Measurements from ENCODE around the gene CRYGC. TPM values are rescaled to one million over a fixed set of nuclear protein-coding genes. Genes with fewer than 3 reads are reported as not detected.

CRYGC gene
- total RNA-seq, 1 donor from 2014 or later = not detected

- no peak for DNase-seq (ENCODE audit: low spot score)
- Histone ChIP-seq H3K4me3 (no peak overlapping the region), H3K4me2 (no peak overlapping the region), H3K27ac (no peak overlapping the region), H4K20me1 (ENCODE audit: low read depth) (no peaks in the 10 kb centered on the region), H3K9ac (no peak overlapping the region), H3K4me1 (peaks cover 7% of the 10 kb centered on the region), H3F3A (ENCODE audit: low read depth) (peaks cover 8% of the 10 kb centered on the region), H3K36me3 (no peaks in the 10 kb centered on the region), H3K27me3 (no peaks in the 10 kb centered on the region), H3K79me2 (ENCODE audit: low read depth) (no peaks in the 10 kb centered on the region), H2AFZ (replicated peaks) (no peak overlapping the region), H3K9me3 (ENCODE audit: low read depth) (no peaks in the 10 kb centered on the region)
- Mint-ChIP-seq H3K4me1 (peaks cover 10% of the 10 kb centered on the region), H3K9me3 (peaks cover 10% of the 10 kb centered on the region), H3K36me3 (peaks cover 2% of the 10 kb centered on the region), H3K4me3 (no peak overlapping the region), H3K27me3 (ENCODE audit: insufficient read depth, low read depth) (peaks cover 2% of the 10 kb centered on the region), H3K27ac (no peak overlapping the region)
- TF ChIP-seq EZH2 (IDR thresholded peaks at IDR 0.05) (no peak), EZH2phosphoT487 (IDR thresholded peaks at IDR 0.05) (no peak), CTCF (IDR thresholded peaks at IDR 0.05) (peak; percentile 46)
Observed at GRCh38 chr2:208148803-208149202, 19.2 kb upstream of the CRYGC start.

DNA sequence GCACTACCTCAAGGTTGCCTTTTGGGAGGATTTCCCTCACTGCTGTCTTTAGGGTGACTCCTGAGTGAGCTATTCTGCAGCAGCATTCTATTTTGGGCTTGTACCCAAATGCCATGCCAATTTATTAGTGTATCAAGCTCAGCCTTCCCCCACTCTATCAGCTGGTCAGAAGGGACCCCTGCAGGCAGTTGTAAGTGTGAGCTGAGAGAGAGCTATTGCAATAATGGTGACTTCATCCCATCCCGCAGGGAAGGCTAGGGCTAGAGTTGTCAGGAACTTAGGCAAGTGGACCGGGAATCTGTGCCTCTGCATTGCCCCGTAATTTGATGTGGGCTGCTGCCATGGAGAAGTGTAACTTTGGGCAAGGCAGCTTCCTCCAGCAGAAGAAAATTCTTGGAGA, 18.1 kb upstream of the CRYGC start:
- Histone ChIP-seq H3K27me3 (no peaks in the 10 kb centered on the region), H2AFZ (replicated peaks) (peak overlapping the region; percentile 34), H4K20me1 (ENCODE audit: low read depth) (no peaks in the 10 kb centered on the region), H3K36me3 (no peaks in the 10 kb centered on the region), H3K9ac (no peak overlapping the region), H3K27ac (no peak overlapping the region), H3K4me1 (peaks cover 11% of the 10 kb centered on the region), H3F3A (ENCODE audit: low read depth) (peaks cover 12% of the 10 kb centered on the region), H3K79me2 (ENCODE audit: low read depth) (no peaks in the 10 kb centered on the region), H3K4me2 (no peak overlapping the region), H3K4me3 (no peak overlapping the region), H3K9me3 (ENCODE audit: low read depth) (no peaks in the 10 kb centered on the region)
- Mint-ChIP-seq H3K9me3 (peaks cover 10% of the 10 kb centered on the region), H3K27ac (no peak overlapping the region), H3K4me3 (no peak overlapping the region), H3K4me1 (peaks cover 10% of the 10 kb centered on the region), H3K27me3 (ENCODE audit: insufficient read depth, low read depth) (peaks cover 2% of the 10 kb centered on the region), H3K36me3 (peaks cover 2% of the 10 kb centered on the region)
- TF ChIP-seq EZH2phosphoT487 (IDR thresholded peaks at IDR 0.05) (no peak), CTCF (IDR thresholded peaks at IDR 0.05) (no peak), EZH2 (IDR thresholded peaks at IDR 0.05) (no peak)
- DNase-seq (ENCODE audit: low spot score) = no peak

DNA sequence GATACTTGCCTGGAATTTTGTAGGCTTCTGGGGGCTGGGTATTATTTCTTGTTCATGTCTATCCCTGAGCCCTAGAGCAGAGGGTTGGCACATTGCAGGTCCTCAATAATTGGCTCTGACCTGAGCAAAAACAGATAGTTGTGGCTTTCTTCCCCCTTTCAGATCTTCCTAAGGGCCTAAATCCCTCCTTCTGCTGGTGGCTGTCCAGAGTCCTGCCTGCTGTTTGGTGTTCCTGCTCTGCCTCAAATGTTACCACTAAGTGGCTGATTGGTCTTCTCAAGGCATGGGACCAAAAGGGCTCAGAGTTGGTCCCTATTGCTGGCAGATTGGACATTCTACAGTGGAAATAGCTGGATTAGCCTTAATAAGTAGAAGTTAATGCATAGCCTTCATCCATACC, 17.4 kb upstream of the CRYGC start:
- Histone ChIP-seq H3K9ac (no peak overlapping the region), H3F3A (ENCODE audit: low read depth) (peaks cover 12% of the 10 kb centered on the region), H3K9me3 (ENCODE audit: low read depth) (no peaks in the 10 kb centered on the region), H4K20me1 (ENCODE audit: low read depth) (no peaks in the 10 kb centered on the region), H3K27me3 (no peaks in the 10 kb centered on the region), H3K27ac (no peak overlapping the region), H2AFZ (replicated peaks) (no peak overlapping the region), H3K4me1 (peaks cover 11% of the 10 kb centered on the region), H3K4me3 (no peak overlapping the region), H3K36me3 (no peaks in the 10 kb centered on the region), H3K79me2 (ENCODE audit: low read depth) (no peaks in the 10 kb centered on the region), H3K4me2 (no peak overlapping the region)
- Mint-ChIP-seq H3K4me1 (peaks cover 10% of the 10 kb centered on the region), H3K27ac (no peak overlapping the region), H3K27me3 (ENCODE audit: insufficient read depth, low read depth) (peaks cover 4% of the 10 kb centered on the region), H3K9me3 (peaks cover 9% of the 10 kb centered on the region), H3K4me3 (no peak overlapping the region), H3K36me3 (peaks cover 2% of the 10 kb centered on the region)
- no peak for DNase-seq (ENCODE audit: low spot score)
- TF ChIP-seq EZH2phosphoT487 (IDR thresholded peaks at IDR 0.05) = no peak
- no peak for TF ChIP-seq CTCF (IDR thresholded peaks at IDR 0.05)
- no peak for TF ChIP-seq EZH2 (IDR thresholded peaks at IDR 0.05)

Data from neural progenitor cell (in vitro differentiated cells).